Fibroblast of pulmonary artery (primary cell): Measurements from ENCODE around the gene FAM186B.

ENCODE experiments used
- DNase-seq: peaks from one replicate; pipeline ENCODE4 v3.0.0-alpha.2; 2010; ENCODE audit warnings: low read depth
- H3K4me3 ChIP-seq: replicated peaks from 2 replicates; pipeline ENCODE4 v1.5.1; 2011; ENCODE audit warnings: low read depth, mild to moderate bottlenecking, control low read depth, low read length, moderate library complexity
- TF ChIP-seq, protein P1 (sequence below): IDR thresholded peaks from 2 replicates; pipeline ENCODE4 v1.5.1; 2011; ENCODE audit warnings: mild to moderate bottlenecking, control low read depth, low read length, inconsistent platforms; ENCODE audit errors: missing control alignments

FAM186B gene

GRCh38 chr12:49626836-49627235 is 21.4 kb upstream of the FAM186B start:
- DNase-seq = no peak
- TF ChIP-seq, protein P1, sequence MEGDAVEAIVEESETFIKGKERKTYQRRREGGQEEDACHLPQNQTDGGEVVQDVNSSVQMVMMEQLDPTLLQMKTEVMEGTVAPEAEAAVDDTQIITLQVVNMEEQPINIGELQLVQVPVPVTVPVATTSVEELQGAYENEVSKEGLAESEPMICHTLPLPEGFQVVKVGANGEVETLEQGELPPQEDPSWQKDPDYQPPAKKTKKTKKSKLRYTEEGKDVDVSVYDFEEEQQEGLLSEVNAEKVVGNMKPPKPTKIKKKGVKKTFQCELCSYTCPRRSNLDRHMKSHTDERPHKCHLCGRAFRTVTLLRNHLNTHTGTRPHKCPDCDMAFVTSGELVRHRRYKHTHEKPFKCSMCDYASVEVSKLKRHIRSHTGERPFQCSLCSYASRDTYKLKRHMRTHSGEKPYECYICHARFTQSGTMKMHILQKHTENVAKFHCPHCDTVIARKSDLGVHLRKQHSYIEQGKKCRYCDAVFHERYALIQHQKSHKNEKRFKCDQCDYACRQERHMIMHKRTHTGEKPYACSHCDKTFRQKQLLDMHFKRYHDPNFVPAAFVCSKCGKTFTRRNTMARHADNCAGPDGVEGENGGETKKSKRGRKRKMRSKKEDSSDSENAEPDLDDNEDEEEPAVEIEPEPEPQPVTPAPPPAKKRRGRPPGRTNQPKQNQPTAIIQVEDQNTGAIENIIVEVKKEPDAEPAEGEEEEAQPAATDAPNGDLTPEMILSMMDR = no peak
- H3K4me3 ChIP-seq = no peak overlapping the region

DNA sequence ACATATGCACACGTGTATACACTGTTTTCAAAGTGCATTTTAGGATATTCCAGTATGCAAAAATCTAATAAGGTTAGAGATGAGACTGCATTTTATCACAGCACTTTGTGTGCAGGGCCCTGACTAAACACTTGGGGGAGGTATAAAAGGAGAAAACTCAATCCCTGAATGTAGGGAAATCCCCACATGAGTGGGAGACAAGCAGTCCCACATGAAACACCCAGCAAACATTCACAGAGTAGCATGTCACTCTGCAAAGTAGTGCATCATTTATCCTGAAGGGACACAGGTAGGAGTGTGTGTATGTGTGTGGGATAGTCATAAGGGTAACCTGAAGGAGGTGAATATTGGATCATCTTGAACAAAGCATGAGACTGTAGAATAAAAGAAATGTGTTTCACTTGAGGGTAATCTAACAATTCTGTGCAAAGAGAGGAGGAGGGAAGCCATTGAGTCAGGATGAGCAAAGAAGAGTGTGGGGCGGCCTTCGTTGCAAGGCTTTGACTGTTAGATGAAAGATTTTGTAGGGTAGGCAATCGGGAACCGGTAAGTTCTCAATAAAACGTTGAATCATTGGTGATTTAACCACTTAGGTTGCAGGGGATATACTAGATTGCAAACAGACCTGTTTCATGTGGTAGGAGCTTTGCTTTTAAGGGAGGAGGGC is 20.9 kb upstream of the FAM186B start:
- DNase-seq = peak; percentile 37
- H3K4me3 ChIP-seq = no peak overlapping the region
- TF ChIP-seq, protein P1 = peak; percentile 36

DNA sequence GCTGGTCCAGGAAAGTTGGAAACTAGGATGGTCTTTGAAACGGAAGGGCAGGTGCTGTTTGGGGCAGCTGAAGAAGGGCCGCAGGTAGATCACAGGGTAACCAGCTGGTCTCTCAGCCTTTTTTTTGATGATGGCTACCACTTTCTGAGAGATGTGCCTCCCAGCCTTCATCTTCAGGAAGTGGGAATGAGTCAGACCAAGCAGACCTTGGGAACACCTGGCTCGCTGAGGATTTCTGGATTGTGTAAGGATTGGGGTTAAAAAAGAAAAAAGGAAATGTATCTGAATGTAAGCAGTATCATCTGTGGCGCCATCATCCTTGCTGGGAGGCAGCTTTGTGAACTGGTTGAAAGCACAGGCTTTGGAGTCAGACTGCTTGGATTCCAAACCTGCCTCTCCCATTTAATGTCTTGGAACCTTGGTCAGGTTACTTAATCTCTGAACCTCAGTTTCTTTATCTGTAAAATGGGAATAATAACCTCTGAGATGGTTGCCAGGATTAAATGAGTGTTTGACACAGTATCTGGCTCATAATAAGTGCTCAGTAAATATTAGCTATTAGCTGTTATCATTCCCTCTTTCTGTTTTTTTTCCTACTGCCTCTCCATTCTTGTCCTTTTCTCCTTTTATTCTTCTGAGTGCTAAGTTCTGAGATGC is 19.6 kb upstream of the FAM186B start:
- H3K4me3 ChIP-seq = no peak overlapping the region
- TF ChIP-seq, protein P1 = no peak
- DNase-seq = peak; percentile 59

- DNase-seq = peak; percentile 81
- TF ChIP-seq, protein P1 = no peak
These were observed 17.9 kb upstream of the FAM186B start, which contains the start of gene PRPF40B for GRCh38 chr12:49623142-49623904. Gene PRPF40B (plus strand): TSS chr12:49623561. CDS start chr12:49623591, 30 bp downstream.

GRCh38 chr12:49622501-49623141 is 17.2 kb upstream of the FAM186B start:
- TF ChIP-seq, protein P1 = no peak
- DNase-seq = no peak
- peak overlapping the region; percentile 66 for H3K4me3 ChIP-seq

More at GRCh38 chr12:49623142-49623904, 17.9 kb upstream of the FAM186B start, which contains the start of gene PRPF40B:
- H3K4me3 ChIP-seq = peak within 1 kb of the TSS; percentile 66

DNA sequence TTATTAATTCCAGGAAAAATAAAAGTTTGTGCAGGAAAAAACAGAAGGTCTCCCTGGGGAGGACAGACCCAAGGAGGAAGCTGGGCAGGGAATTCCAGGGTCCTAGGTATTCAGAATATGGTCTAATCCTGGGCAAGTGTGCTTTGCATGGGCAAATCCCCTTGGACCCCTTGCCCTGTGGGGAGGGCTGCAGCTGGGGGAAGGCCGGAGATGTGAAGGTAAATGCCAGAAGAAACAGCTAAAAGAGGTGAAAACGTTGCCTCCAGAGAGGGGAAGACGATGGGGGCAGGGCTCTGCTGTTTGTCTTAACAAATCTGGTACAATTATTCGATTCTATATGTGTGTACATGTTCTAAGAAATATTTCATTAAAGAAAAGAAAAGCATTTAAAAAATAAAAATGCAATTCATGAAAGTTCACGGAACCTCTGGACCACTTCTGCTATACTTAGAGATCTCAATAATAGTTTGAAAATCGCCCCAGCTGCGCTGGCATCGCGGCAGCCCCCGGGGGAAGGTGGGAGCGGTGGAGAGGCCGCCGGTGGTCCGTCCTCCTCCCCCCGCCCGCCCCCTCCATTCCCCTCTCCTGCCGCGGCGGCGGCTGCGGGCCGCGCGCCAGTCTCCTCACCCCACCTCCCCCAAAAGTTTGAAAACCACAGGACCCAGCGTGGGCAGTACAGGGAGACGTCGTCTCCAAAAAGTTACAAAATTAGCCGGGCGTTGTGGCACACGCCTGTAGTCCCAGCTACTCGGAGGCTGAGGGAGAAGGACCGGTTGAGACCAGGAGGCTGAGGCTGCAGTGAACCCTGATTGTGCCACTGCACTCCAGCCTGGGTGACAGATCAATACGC is 16.4 kb upstream of the FAM186B start:
- H3K4me3 ChIP-seq = peak overlapping the region; percentile 66

More for the DNA sequence above, 16.4 kb upstream of the FAM186B start:
- TF ChIP-seq, protein P1 = no peak
- DNase-seq = no peak
